Astrocyte of the spinal cord (primary cell): ENCODE data around the gene ARRDC2.

ENCODE experiments used
- DNase-seq: peaks from one replicate; pipeline ENCODE4 v3.0.0; 2011; ENCODE audit warnings: low read depth, low spot score
- H3K4me3 ChIP-seq: 2 replicates; pipeline ENCODE4 v1.5.1; 2011; ENCODE audit warnings: low read depth, mild to moderate bottlenecking, low read length, moderate library complexity
- in situ Hi-C: cut with HindIII; loops from 2 replicates; pipeline ENCODE4 v1.10.0; 2017; ENCODE audit warnings: low sequenced_read_pairs
- TF ChIP-seq, protein P1 (sequence below): IDR thresholded peaks from 2 replicates; pipeline ENCODE4 v1.5.1; 2012; ENCODE audit warnings: low read depth, mild to moderate bottlenecking, low read length, inconsistent platforms

ARRDC2 gene

GRCh38 chr19:18007044-18007916, 690 bp upstream of the ARRDC2 start:
- peak overlapping the region; percentile 47 for H3K4me3 ChIP-seq
- DNase-seq = peak; percentile 73
- in situ Hi-C loops = no loop called here
- TF ChIP-seq, protein P1, sequence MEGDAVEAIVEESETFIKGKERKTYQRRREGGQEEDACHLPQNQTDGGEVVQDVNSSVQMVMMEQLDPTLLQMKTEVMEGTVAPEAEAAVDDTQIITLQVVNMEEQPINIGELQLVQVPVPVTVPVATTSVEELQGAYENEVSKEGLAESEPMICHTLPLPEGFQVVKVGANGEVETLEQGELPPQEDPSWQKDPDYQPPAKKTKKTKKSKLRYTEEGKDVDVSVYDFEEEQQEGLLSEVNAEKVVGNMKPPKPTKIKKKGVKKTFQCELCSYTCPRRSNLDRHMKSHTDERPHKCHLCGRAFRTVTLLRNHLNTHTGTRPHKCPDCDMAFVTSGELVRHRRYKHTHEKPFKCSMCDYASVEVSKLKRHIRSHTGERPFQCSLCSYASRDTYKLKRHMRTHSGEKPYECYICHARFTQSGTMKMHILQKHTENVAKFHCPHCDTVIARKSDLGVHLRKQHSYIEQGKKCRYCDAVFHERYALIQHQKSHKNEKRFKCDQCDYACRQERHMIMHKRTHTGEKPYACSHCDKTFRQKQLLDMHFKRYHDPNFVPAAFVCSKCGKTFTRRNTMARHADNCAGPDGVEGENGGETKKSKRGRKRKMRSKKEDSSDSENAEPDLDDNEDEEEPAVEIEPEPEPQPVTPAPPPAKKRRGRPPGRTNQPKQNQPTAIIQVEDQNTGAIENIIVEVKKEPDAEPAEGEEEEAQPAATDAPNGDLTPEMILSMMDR = peak; percentile 97

DNA sequence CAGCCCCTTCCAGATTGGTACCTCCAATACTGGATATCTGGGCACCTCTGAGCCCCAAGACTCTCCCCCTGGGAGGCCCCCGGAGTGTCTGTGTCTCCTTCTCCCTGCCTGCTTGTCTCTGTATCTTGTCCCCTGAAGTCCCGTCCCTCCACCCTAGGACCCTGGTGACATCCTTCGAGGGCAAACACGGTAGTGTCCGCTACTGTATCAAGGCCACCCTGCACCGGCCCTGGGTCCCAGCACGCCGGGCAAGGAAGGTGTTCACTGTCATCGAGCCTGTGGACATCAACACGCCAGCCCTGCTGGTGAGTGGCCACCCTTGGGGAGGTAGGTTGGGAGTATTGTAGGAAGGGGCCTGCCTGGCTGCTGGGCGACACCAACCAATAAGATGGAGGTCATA, 844 bp downstream of the ARRDC2 start:
- TF ChIP-seq, protein P1 = no peak
- DNase-seq = no peak
- in situ Hi-C loops = no loop called here
- peak overlapping the region; percentile 47 for H3K4me3 ChIP-seq

DNA sequence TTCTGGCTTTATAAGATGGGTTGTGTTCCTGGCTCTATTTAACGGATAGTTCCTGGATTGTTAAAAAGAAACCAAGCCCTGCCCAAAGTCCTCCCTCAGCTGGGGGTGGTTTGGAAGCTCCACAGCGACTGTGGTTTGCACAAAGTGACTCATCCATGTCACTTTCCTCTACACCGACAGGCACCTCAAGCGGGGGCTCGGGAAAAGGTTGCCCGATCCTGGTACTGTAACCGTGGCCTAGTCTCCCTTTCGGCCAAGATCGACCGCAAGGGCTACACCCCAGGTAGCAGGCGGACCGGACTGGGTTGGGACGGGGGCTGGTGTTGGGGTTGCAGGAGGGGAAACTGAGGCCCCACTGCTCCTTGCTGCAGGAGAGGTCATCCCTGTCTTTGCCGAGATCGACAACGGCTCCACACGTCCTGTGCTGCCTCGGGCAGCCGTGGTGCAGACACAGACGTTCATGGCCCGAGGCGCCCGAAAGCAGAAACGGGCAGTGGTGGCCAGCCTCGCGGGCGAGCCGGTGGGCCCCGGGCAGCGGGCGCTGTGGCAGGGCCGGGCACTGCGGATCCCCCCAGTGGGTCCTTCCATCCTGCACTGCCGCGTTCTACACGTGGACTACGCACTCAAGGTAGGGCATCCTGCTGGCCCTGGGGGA, 1.6 kb downstream of the ARRDC2 start:
- no peak overlapping the region for H3K4me3 ChIP-seq
- TF ChIP-seq, protein P1 = no peak
- in situ Hi-C loops = no loop called here
- no peak for DNase-seq

- in situ Hi-C loops = no loop called here
- TF ChIP-seq, protein P1 = no peak
- H3K4me3 ChIP-seq = no peak overlapping the region
- DNase-seq = no peak
These were observed 2.2 kb downstream of the ARRDC2 start for GRCh38 chr19:18010149-18010548.

DNA sequence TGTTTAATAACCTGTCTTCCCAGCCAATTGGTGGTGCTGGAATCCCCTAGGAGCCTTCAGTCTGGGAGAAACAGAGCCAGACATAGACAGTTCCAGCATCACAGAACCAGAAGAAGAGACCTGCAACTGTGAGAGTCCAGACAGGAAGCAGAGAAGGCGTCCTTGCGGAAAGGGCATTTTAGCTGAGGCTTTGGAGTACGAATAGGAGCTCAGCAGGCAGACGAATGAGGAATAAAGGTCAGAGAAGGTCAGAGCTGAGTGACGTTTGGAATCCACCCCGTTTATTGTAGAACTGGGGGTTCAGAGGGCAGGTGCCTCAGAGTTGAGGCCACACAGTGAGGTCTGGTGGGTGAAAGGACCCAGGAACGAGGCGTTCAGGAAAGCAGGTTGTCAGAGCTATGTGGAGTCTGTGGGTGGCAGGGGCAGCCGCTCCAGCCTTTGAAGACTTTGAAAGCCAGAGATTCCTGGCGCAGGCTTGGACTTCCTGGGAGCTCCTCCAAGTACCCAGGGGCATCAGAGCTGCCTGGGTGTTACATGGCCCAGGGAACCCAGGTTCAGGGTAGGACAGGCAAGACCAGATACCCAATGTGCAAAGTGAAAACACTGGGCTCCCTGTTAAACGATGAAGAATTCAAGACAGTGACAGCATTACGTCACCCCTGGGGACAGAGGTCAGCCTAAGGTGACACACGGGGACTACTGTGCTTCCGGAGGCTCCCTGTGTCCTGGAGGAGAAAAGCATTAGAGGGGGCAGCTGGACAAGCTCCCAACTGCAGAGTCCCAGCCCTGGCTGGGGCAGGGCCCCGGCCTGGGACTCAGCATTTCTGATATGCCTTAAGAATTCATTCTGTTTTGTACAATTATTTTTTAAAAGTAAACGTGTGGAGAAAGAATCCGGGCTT, 5.5 kb downstream of the ARRDC2 start:
- TF ChIP-seq, protein P1 = no peak
- no peak for DNase-seq
- no peak overlapping the region for H3K4me3 ChIP-seq
- in situ Hi-C loops = no loop called here

- H3K4me3 ChIP-seq = no peak overlapping the region
- in situ Hi-C loops = no loop called here
- TF ChIP-seq, protein P1 = no peak
- DNase-seq = no peak
These were observed 6.2 kb downstream of the ARRDC2 start for GRCh38 chr19:18014197-18014596.
